Coronary artery (tissue), 2 donors: Measurements from ENCODE around the gene NTF3.

Source experiments
- DNase-seq: peaks from one replicate; pipeline ENCODE4 v3.0.0-alpha.2; 2017; ENCODE audit warnings: low spot score
- H3K27ac ChIP-seq, 2 donors: fragments of 200-600 bp; sonication (generic); one replicate each; pipeline ENCODE4 v1.5.1; 2016 to 2019
- H3K4me3 ChIP-seq: fragments of 200-600 bp; sonication (generic); 2 replicates; pipeline ENCODE4 v1.5.1; 2016; ENCODE audit warnings: mild to moderate bottlenecking, moderate library complexity
- TF ChIP-seq, protein P1 (sequence below): fragments of 200-600 bp; sonication (generic); IDR thresholded peaks from one replicate; pipeline ENCODE4 v1.5.1; 2019; ENCODE audit warnings: antibody characterized with exemption

Gene NTF3

DNA sequence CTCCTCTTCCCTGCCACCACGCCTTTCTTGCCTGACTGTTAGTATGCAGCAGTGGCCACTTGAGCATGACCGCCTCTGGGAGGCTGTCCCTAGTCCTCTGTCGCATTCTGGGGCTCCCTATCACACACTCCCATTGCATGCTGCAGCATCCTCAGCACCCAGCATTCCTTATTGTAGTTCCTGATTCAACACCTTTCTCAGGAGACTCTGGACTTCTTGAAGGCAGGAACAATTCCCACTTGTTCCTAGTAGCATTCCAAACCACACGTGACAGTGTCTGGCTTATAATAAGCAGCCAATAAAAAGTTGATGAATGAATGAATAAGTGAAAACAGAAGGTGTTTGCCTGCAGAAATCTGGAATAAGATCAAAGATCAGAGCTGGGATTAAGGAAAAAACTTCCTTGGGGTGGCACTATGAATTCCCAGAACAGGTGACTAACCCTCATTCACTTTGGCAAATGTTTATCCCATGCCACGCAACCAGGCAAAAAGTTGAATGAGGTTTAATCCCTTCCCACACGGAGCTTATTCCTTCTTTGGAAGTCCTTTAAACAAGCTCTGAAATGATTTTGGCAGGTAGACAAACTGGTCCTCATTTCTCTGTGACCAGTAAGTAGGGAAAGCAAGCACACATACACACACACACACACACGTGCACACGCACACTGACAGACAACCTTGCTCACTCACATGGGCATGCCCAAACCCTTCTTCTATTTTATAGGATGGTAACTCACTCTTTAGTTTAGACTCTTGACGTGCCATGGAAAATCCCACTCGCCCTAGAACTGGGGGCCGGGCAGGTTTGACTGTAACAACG lies 26.5 kb downstream of the NTF3 start:
- TF ChIP-seq, protein P1, sequence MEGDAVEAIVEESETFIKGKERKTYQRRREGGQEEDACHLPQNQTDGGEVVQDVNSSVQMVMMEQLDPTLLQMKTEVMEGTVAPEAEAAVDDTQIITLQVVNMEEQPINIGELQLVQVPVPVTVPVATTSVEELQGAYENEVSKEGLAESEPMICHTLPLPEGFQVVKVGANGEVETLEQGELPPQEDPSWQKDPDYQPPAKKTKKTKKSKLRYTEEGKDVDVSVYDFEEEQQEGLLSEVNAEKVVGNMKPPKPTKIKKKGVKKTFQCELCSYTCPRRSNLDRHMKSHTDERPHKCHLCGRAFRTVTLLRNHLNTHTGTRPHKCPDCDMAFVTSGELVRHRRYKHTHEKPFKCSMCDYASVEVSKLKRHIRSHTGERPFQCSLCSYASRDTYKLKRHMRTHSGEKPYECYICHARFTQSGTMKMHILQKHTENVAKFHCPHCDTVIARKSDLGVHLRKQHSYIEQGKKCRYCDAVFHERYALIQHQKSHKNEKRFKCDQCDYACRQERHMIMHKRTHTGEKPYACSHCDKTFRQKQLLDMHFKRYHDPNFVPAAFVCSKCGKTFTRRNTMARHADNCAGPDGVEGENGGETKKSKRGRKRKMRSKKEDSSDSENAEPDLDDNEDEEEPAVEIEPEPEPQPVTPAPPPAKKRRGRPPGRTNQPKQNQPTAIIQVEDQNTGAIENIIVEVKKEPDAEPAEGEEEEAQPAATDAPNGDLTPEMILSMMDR = no peak
- no peak overlapping the region for H3K4me3 ChIP-seq
- DNase-seq = no peak
- peak overlapping the region in 1 of 2 donors; percentile 26 for H3K27ac ChIP-seq

DNA sequence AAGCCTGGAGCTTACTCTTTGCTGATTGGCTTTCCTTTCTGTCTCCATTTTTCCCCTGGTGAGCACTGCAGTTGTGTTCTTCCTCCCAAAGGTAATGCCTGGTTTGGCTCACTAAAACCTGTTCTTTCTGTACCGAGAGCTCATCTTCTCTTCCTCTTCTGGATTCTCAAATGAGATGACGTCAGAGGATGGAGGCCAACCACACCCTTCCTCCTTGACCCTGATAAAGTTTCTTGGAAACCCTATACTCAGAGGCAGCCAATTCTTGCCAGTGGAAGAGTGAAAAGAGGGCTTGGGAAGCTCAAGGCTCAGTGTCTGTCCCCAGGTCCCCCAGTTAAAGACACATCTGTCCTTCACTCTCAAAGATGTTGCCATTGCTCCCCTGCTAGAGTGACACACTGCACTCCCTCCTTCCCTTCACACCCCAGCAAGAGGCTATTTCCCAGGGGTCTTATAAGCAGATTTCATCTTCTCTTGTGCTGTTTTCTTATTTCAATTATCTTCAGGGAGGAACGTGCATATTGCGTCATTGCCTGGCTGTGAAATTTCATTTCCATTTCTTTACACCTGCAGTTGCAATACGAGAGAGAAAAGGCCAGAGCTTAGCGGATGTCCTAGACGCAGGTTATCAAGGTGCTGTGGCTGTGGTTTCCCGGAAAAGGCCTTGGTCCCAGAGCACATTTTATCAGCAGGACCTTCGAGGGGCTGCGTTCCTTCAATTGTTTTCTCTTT lies 27.3 kb downstream of the NTF3 start:
- H3K27ac ChIP-seq = peak overlapping the region in 1 of 2 donors; percentile 26
- no peak overlapping the region for H3K4me3 ChIP-seq
- no peak for DNase-seq
- TF ChIP-seq, protein P1 = no peak

DNA sequence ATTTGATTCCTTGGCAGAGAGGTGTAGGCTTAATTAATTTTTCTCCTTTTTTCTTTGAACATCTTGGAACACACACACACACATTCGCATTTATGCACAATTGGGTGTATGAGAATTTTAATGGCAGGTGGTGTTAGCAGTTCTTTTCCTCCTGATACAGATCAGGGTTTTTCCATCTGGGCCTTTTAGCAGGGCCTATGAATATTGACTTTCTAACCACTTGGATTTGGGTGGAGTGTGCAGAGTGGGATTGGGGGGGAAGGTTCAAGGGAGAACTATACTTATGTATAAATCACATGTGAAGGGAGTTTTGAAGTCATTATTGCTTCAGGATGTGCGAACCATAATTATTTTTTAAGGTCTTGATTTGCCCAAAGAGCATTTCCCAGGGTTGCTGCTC lies 28.9 kb downstream of the NTF3 start:
- TF ChIP-seq, protein P1 = no peak
- Histone ChIP-seq H3K4me3 (no peak overlapping the region), H3K27ac (peak overlapping the region in 1 of 2 donors; percentile 24)
- DNase-seq = no peak

DNA sequence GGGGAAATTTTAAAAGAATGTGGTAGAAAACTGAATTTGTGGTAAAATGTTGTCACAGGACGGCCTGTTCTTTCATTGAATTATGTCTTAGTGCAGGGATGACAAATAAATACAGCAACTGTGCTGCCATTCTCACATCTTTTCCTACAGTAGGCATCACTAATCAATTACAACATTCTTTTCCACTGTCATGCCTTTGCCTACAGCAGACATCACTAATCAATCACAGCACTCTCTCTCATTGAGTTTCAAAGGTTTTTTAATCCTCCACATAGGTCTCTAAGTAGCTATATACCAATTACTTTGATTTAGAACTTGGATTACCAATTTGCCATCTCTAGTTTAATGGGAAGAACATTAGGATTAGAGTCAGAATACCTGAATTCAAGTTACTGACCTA lies 30.1 kb downstream of the NTF3 start:
- Histone ChIP-seq H3K4me3 (no peak overlapping the region), H3K27ac (peak overlapping the region in 1 of 2 donors; percentile 13)
- TF ChIP-seq, protein P1 = no peak
- DNase-seq = no peak

DNA sequence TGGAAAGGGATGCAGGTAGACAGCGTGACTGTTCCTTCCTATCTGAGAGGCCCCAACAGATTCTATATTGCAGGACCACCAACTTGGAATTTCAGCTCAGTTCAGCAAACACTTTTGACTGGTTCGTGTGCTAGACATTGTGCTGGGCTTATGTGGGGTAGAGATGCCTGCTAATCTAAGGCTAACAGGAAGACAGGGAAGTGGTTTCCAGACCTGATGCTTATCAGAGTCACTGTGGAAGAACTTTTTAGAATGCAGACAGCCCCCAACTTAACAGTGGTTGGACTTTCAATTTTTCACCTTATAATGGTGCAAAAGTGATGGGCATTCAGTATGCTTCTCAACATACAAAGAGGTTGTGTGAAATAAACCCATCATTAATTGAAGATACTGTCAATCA lies 32.2 kb downstream of the NTF3 start:
- DNase-seq = no peak
- Histone ChIP-seq H3K27ac (no peak overlapping the region), H3K4me3 (no peak overlapping the region)
- TF ChIP-seq, protein P1 = no peak

DNA sequence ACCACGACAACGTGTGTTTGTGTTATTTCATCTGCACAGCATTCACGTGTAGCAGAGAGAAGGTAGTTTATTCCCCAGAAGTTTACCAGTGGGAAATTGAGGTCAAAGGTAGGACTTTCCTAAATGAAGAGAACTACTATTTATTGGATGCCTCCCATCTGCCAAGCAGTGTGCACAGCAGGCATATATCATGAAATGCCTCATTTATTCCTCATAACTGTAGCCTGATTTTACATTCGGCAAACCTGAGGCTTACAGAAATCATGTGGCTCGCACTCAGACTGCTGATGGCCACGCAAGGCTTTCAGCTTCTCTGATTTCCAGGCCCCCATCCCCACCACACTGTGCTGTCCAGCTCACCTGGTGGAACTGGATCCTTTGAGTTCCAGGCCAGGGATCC lies 33.5 kb downstream of the NTF3 start:
- TF ChIP-seq, protein P1 = no peak
- DNase-seq = no peak
- H3K27ac ChIP-seq = peak overlapping the region; percentile 5 to 76

More for the DNA sequence above, 33.5 kb downstream of the NTF3 start:
- no peak overlapping the region for H3K4me3 ChIP-seq
